Measurements from ENCODE around the gene SIAH3. TPM values are rescaled to one million over a fixed set of nuclear protein-coding genes. Genes with fewer than 3 reads are reported as not detected.

SIAH3 gene
- total and polyA plus RNA-seq, 10 of the 15 experiments (the other 5 are each of a cell fraction or from before 2014, with no cell fraction given) = not detected

DNA sequence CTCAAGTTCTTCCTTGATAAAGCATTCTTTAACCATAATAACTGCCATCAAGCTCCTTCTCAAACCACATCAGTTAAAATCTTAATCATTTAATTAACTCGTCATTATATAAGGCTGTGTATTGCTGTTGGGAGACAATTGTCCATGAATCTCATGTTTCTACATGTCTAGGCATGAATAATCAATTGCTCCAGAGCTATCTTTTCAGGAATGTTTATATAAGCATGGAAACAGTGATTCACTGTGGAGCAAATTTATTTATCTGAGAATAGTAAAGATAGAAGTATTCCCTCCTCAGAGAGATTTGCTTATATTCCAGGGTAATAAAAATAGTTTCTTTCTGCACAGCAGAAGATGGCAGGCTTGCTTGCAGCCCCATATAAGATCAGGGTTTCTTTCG is 78.3 kb downstream of the SIAH3 start:
- DNase-seq (ENCODE audit: low read depth, low spot score) (no peak), ATAC-seq (no peak), FAIRE-seq (no peak)
- H2AFZ ChIP-seq (ENCODE audit: control insufficient read depth, low read depth, low read length) = no peak overlapping the region
- H3K36me3 ChIP-seq (ENCODE audit: control insufficient read depth in 2 of 2, insufficient read depth in 2 of 2, low read length in 1 of 2) = no peaks in the 10 kb centered on the region
- H3K27me3 ChIP-seq (replicated peaks in 1 of 2; ENCODE audit: control insufficient read depth in 2 of 2, insufficient read depth in 2 of 2, low read length in 1 of 2) = peaks cover 1 to 12% of the 10 kb centered on the region in 2 experiments
- BruUV-seq (replicated peaks) = no TSS peak
- intact Hi-C loops (cut with micrococcal nuclease; ENCODE audit: unreplicated experiment) = no loop called here
- no peaks in the 10 kb centered on the region for H3K9me3 ChIP-seq (replicated peaks; ENCODE audit: control insufficient read depth, insufficient read depth, low read length)
- H3K79me2 ChIP-seq (ENCODE audit: control insufficient read depth, insufficient read depth, low read length) = no peaks in the 10 kb centered on the region
- H3K4me3 ChIP-seq = no peak overlapping the region
- ChIA-PET POLR2A (no interaction called here), CTCF (no interaction called here), SMC1A (ENCODE audit: uncharacterized antibody, unreplicated experiment) (interaction anchor here (0.7 kb wide), 1 partner anchor 37 kb away, joined by 3 read pairs; no protein-coding TSS in a partner anchor), RAD21 (ENCODE audit: unreplicated experiment) (no interaction called here)
- in situ Hi-C loops (cut with MboI) = no loop called here
- no peak overlapping the region for H3K4me2 ChIP-seq (ENCODE audit: control insufficient read depth, insufficient read depth)
- TF ChIP-seq, protein P1, sequence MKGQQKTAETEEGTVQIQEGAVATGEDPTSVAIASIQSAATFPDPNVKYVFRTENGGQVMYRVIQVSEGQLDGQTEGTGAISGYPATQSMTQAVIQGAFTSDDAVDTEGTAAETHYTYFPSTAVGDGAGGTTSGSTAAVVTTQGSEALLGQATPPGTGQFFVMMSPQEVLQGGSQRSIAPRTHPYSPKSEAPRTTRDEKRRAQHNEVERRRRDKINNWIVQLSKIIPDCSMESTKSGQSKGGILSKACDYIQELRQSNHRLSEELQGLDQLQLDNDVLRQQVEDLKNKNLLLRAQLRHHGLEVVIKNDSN (IDR thresholded peaks at IDR 0.05; ENCODE audit: borderline replicate concordance, extremely low read length, insufficient read depth, low read depth, low read length) = no peak
- TF ChIP-seq CREM (IDR thresholded peaks at IDR 0.05; ENCODE audit: low read depth) (no peak), PAX5 (IDR thresholded peaks at IDR 0.05; ENCODE audit: borderline replicate concordance, low read depth, low read length) (no peak), STAT3 (IDR thresholded peaks at IDR 0.05; ENCODE audit: low read depth, low read length) (no peak), WRNIP1 (IDR thresholded peaks at IDR 0.05; ENCODE audit: borderline replicate concordance, low read depth, low read length) (no peak), STAT1 (conservative IDR thresholded peaks at IDR 0.05) (no peak), SREBF2 (IDR thresholded peaks at IDR 0.05; ENCODE audit: low read length) (no peak), E4F1 (IDR thresholded peaks at IDR 0.05; ENCODE audit: borderline replicate concordance, partially characterized antibody) (no peak), NFYA (IDR thresholded peaks at IDR 0.05; ENCODE audit: borderline replicate concordance, low read depth, low read length) (no peak)
- no peaks in the 10 kb centered on the region for H3K4me1 ChIP-seq (ENCODE audit: control insufficient read depth, insufficient read depth, low read length)
- no peak overlapping the region for H3K27ac ChIP-seq (ENCODE audit: control insufficient read depth, insufficient read depth)
- WGBS (ENCODE audit: insufficient coverage, insufficient replicate concordance, low lambda C conversion rate, missing lambda C conversion rate) = 18% methylated on average over 2 of the region's 2 CpGs
- H3K9ac ChIP-seq (ENCODE audit: control insufficient read depth, insufficient read depth, low read length) = no peak overlapping the region
- no peaks in the 10 kb centered on the region for H4K20me1 ChIP-seq (ENCODE audit: control insufficient read depth, insufficient read depth)

Data from GM12878 (cell line).